ENCODE results near the gene PRSS33.

DNA sequence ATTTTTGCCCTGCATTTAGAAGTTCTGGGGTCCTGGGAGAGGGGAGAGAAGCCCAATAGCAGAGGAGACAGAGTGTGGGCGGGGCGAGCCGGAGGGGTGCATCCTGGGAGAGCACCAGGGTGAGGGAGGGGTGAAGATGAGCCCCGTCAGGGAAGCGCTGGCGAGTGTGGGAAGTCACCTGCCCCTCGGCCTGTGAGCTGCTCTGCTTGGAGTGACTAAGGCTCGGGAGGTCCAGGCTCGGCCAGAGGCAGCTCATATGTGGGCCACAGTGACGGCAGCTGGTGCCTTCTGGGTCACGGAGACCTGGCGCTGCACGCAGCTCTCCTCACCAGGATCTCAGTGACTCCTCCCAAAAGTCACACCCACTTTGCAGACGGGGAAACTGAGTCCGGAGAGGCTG is 43.8 kb upstream of the PRSS33 start:
- TF ChIP-seq ZNF274 (IDR thresholded peaks at IDR 0.05; ENCODE audit: low read depth, low read length) (no peak), YY1 (IDR thresholded peaks at IDR 0.05; ENCODE audit: insufficient read depth, insufficient read length) (no peak)

All from NT2/D1 (cell line).